GM04503 (cell line): ENCODE data around the gene VKORC1.
A peak's percentile ranks its signal among the peaks of the same experiment; 100 is the strongest.
"Not testable (repeated sequence)": the region's sequence is repeated elsewhere in the genome, so short reads cannot be mapped to it uniquely, and the experiment has no call there.

Experiments used
- DNase-seq: peaks from one replicate; pipeline ENCODE4 v3.0.0-alpha.2; 2012; ENCODE audit warnings: low read depth

Gene VKORC1

GRCh38 chr16:31094424-31095120 lies at the start of gene VKORC1:
TSS of gene VKORC1 (minus strand) at chr16:31094797. CDS start at chr16:31094729, 68 bp downstream.
- peak; percentile 89 for DNase-seq

GRCh38 chr16:31143694-31144148 lies 49.1 kb upstream of the VKORC1 start:
- no peak for DNase-seq

- no peak for DNase-seq
Measured at GRCh38 chr16:31143011-31143693, 48.6 kb upstream of the VKORC1 start.

GRCh38 chr16:31142109-31143010 lies 47.8 kb upstream of the VKORC1 start:
- DNase-seq = peak; percentile 77

- peak; percentile 37 for DNase-seq
Measured at GRCh38 chr16:31141489-31142108, 47.0 kb upstream of the VKORC1 start.

- DNase-seq = not testable (repeated sequence)
Measured at GRCh38 chr16:31141071-31141469, 46.5 kb upstream of the VKORC1 start.

- DNase-seq = peak; percentile 16
Measured at GRCh38 chr16:31138621-31139578, 44.3 kb upstream of the VKORC1 start.

GRCh38 chr16:31136822-31137499 lies 42.4 kb upstream of the VKORC1 start:
- not testable (repeated sequence) for DNase-seq

GRCh38 chr16:31136287-31136662 lies 41.7 kb upstream of the VKORC1 start:
- DNase-seq = no peak

GRCh38 chr16:31135535-31136286 lies 41.1 kb upstream of the VKORC1 start, which contains the start of gene PRSS8:
TSS of gene PRSS8 (minus strand) at chr16:31135727. CDS start at chr16:31135498, 229 bp downstream.
- no peak for DNase-seq

GRCh38 chr16:31134625-31135534 lies 40.3 kb upstream of the VKORC1 start:
- no peak for DNase-seq

- DNase-seq = no peak
Measured at GRCh38 chr16:31134091-31134571, 39.5 kb upstream of the VKORC1 start.

GRCh38 chr16:31133046-31133501 lies 38.5 kb upstream of the VKORC1 start:
- no peak for DNase-seq

- DNase-seq = no peak
Measured at GRCh38 chr16:31132303-31132979, 37.8 kb upstream of the VKORC1 start.

- DNase-seq = no peak
Measured at GRCh38 chr16:31131841-31132271, 37.3 kb upstream of the VKORC1 start.

GRCh38 chr16:31131416-31131815 lies 36.8 kb upstream of the VKORC1 start:
- DNase-seq = no peak

- no peak for DNase-seq
Measured at GRCh38 chr16:31130899-31131298, 36.3 kb upstream of the VKORC1 start.
